ENCODE measurements around the gene UNCX. TPM values are rescaled to one million over a fixed set of nuclear protein-coding genes. Genes with fewer than 3 reads are reported as not detected.

Gene UNCX
- total RNA-seq, 2 experiments from 2014 or later = not detected

- Histone ChIP-seq H3K36me3 (ENCODE audit: insufficient read depth, low read length) (no peaks in the 10 kb centered on the region), H3K27ac (ENCODE audit: low read depth, low read length, poor library complexity, severe bottlenecking) (no peak overlapping the region), H3K9me3 (ENCODE audit: low read length) (no peaks in the 10 kb centered on the region), H2AFZ (ENCODE audit: low read length) (no peak overlapping the region), H3K4me1 (ENCODE audit: insufficient read depth, low read length, poor library complexity, severe bottlenecking) (no peaks in the 10 kb centered on the region), H3K79me2 (ENCODE audit: insufficient read depth, low read depth, low read length) (no peaks in the 10 kb centered on the region), H3K4me2 (ENCODE audit: low read length) (no peak overlapping the region), H4K20me1 (ENCODE audit: insufficient read depth, low read length) (no peaks in the 10 kb centered on the region), H3K9me2 (ENCODE audit: insufficient read depth, low read length) (no peaks in the 10 kb centered on the region), H3K4me3 (ENCODE audit: low read depth, low read length, poor library complexity, severe bottlenecking) (no peak overlapping the region)
- POLR2A ChIA-PET = no interaction called here
- no peak for DNase-seq (ENCODE audit: low spot score)
- CTCF ChIA-PET (ENCODE audit: unreplicated experiment) = no interaction called here
- BruUV-seq (replicated peaks) = no TSS peak
- TF ChIP-seq EZH2phosphoT487 (IDR thresholded peaks at IDR 0.05; ENCODE audit: borderline replicate concordance, low read depth, low read length) = no peak
- TF ChIP-seq CTCF (conservative IDR thresholded peaks at IDR 0.05; ENCODE audit: low read length) = no peak
- intact Hi-C loops (cut with micrococcal nuclease; ENCODE audit: unreplicated experiment) = no loop called here
Measured at GRCh38 chr7:1235501-1236131, 2.9 kb downstream of the UNCX start.

GRCh38 chr7:1236132-1236661 lies 3.5 kb downstream of the UNCX start:
- Histone ChIP-seq H3K79me2 (ENCODE audit: insufficient read depth, low read depth, low read length) (no peaks in the 10 kb centered on the region), H3K4me3 (ENCODE audit: low read depth, low read length, poor library complexity, severe bottlenecking) (no peak overlapping the region), H2AFZ (ENCODE audit: low read length) (no peak overlapping the region), H3K27ac (ENCODE audit: low read depth, low read length, poor library complexity, severe bottlenecking) (no peak overlapping the region), H3K9me3 (ENCODE audit: low read length) (no peaks in the 10 kb centered on the region), H3K4me2 (ENCODE audit: low read length) (no peak overlapping the region), H3K36me3 (ENCODE audit: insufficient read depth, low read length) (no peaks in the 10 kb centered on the region), H4K20me1 (ENCODE audit: insufficient read depth, low read length) (no peaks in the 10 kb centered on the region), H3K4me1 (ENCODE audit: insufficient read depth, low read length, poor library complexity, severe bottlenecking) (no peaks in the 10 kb centered on the region), H3K9me2 (ENCODE audit: insufficient read depth, low read length) (no peaks in the 10 kb centered on the region)
- CTCF ChIA-PET (ENCODE audit: unreplicated experiment) = no interaction called here
- DNase-seq (ENCODE audit: low spot score) = no peak
- intact Hi-C loops (cut with micrococcal nuclease; ENCODE audit: unreplicated experiment) = no loop called here
- POLR2A ChIA-PET = no interaction called here
- BruUV-seq (replicated peaks) = no TSS peak
- TF ChIP-seq EZH2phosphoT487 (IDR thresholded peaks at IDR 0.05; ENCODE audit: borderline replicate concordance, low read depth, low read length) = no peak

- POLR2A ChIA-PET = no interaction called here
- no TSS peak for BruUV-seq (replicated peaks)
- H3K4me3 ChIP-seq (ENCODE audit: low read depth, low read length, poor library complexity, severe bottlenecking) = no peak overlapping the region
- no peak overlapping the region for H3K4me2 ChIP-seq (ENCODE audit: low read length)
- H2AFZ ChIP-seq (ENCODE audit: low read length) = no peak overlapping the region
- no peaks in the 10 kb centered on the region for H4K20me1 ChIP-seq (ENCODE audit: insufficient read depth, low read length)
- no peaks in the 10 kb centered on the region for H3K9me3 ChIP-seq (ENCODE audit: low read length)
- TF ChIP-seq CTCF (conservative IDR thresholded peaks at IDR 0.05; ENCODE audit: low read length) (no peak), EZH2phosphoT487 (IDR thresholded peaks at IDR 0.05; ENCODE audit: borderline replicate concordance, low read depth, low read length) (no peak)
- no peak overlapping the region for H3K27ac ChIP-seq (ENCODE audit: low read depth, low read length, poor library complexity, severe bottlenecking)
- CTCF ChIA-PET (ENCODE audit: unreplicated experiment) = no interaction called here
- intact Hi-C loops (cut with micrococcal nuclease; ENCODE audit: unreplicated experiment) = no loop called here
- no peaks in the 10 kb centered on the region for H3K79me2 ChIP-seq (ENCODE audit: insufficient read depth, low read depth, low read length)
- DNase-seq (ENCODE audit: low spot score) = no peak
- no peaks in the 10 kb centered on the region for H3K36me3 ChIP-seq (ENCODE audit: insufficient read depth, low read length)
- no peaks in the 10 kb centered on the region for H3K9me2 ChIP-seq (ENCODE audit: insufficient read depth, low read length)
- H3K4me1 ChIP-seq (ENCODE audit: insufficient read depth, low read length, poor library complexity, severe bottlenecking) = no peaks in the 10 kb centered on the region
Measured at GRCh38 chr7:1236831-1237701, 4.4 kb downstream of the UNCX start.

Measured in OCI-LY7 (cell line).